CD4-positive, alpha-beta T cell treated with Interleukin-15 for 1 hour (primary cell): ENCODE results near the gene ZNF23.

ENCODE experiments used
- DNase-seq: peaks from one replicate; pipeline ENCODE4 v3.0.0-alpha.2; 2020

Gene ZNF23

DNA sequence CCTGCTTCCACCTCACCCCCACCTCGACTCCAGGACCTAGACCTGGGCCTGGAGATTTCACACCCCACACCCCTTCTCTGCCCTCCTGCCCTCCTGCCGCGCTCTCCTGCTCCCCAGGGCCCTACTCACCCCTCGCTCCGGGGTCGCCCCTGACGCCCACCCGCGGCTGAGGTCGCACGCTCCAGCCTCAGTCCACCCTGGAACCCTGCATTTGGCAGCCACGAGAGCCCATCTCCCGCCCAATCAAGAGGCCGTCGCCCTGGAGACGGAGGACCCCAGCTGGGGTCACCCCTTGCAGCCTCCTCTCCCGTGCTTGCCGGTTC, 36.3 kb downstream of the ZNF23 start:
- DNase-seq: no peak

GRCh38 chr16:71424626-71425025, 37.4 kb downstream of the ZNF23 start:
- DNase-seq: no peak

- no peak for DNase-seq
Measured at GRCh38 chr16:71423865-71424264, 38.2 kb downstream of the ZNF23 start.

DNA sequence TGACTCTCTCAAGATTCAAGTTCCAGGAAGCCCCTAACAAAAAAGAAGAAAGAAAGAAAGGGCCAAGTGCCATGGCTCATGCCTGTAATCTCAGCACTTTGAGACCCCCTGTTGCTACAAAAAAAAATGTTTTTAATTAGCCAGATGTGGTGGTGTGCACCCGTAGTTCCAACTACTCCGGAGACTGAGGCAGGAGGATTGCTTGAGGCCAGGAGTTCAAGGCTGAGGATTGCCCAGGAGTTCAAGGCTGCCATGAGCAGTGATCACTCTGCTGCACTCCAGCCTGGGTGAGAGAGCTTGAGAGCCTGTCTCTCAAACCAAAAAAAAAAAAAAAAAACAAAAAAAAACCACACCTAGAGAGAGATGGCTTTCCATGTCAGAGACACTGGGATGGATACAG, 39.0 kb downstream of the ZNF23 start:
- no peak for DNase-seq

- no peak for DNase-seq
Measured at GRCh38 chr16:71421911-71422310, 40.1 kb downstream of the ZNF23 start.

DNA sequence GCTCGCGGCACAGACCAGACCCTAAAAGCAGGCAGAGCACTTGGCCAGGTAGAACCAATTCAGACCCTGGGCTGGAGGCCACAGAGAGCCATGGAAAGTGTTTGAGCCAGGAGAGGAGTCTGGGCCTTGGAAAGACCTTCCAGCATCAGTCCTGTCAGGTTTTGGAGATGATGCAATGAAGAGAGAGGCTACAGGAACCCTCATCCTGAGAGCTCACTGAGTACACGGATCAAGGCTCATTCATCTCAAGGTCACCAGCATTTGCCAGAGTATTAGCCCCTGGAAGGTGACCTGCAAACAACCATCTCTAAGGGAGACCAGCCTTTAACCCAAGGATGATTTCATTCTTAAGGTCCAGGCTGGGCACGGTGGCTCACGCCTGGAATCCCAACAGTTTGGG, 48.0 kb downstream of the ZNF23 start:
- no peak for DNase-seq

GRCh38 chr16:71413341-71413740, 48.7 kb downstream of the ZNF23 start:
- DNase-seq: no peak

- DNase-seq: peak; percentile 56
Measured at GRCh38 chr16:71412270-71413160, 49.5 kb downstream of the ZNF23 start.

DNA sequence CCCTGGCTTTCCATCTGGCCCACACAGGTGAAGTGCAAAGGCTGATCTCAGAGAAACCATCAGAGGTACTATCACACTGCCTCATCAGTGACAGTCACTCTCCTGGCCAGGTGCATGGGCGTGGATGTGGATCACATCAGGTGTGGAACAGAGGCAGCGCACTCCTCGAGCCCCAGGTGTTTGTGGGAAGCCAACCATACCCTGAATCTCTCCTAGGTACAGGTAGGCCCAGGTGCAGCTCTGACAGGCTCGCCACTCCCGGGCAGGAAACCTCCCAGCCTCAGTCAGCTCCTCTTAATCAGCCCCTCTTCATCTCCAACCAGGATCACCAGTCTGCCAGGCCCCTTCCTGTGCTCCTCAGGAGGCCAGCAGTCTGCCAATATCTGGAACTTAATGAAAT, 51.9 kb downstream of the ZNF23 start:
- DNase-seq: no peak

DNA sequence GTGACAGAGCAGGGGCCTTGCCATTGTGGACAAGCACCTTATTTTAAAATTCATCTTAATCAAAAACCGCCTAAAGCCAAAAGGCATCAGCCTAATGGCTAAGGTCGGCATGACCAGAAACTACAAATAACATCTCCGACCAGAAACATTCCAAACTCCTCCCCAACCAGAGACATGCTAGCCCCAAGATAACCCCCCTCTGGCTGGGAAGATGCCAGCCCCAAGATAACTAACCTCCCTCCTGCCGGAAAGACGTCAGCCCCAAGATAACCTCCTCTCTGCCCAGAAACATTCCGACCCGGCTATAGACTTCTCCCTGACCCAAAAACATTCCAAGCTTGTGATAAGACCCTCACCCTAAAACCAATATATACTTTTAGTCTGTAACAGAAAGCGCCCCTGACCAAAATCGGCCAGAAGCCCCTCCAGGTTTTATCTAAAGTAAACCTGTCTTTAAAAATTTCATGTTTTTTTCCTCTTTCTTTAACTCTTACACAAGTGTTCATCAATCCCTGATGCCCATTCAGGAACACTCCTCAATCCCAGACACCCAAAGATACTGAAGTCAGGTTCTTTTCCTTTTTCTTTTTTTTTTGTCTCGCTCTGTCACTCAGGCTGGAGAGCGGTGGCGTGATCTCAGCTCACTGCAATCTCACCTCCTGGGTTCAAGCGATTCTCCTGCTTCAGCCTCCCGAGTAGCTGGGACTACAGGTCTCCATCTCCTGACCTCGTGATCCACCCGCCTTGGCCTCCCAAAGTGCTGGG, 52.9 kb downstream of the ZNF23 start:
- DNase-seq: no peak

GRCh38 chr16:71408536-71408935, 53.5 kb downstream of the ZNF23 start:
- DNase-seq: no peak

DNA sequence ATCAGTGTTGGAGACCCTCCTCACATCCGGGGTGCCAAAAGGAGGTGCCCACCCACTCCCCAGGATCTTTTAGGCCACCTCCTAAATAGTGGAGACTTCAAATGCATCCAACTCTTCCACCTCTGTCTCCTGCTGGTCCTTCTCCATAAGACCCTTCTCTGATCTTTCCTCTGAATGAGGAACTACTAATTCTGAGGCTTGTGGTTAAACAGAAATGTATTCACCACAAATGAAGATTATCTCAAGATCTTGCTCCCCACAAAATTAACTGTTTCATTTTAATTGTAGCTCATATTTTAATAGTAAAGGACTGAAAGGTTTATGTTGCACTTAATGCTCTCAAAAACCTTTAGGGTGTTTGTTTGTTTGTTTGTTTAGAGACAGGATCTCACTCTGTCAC, 54.3 kb downstream of the ZNF23 start:
- DNase-seq: no peak

- DNase-seq: no peak
Measured at GRCh38 chr16:71406724-71407123, 55.3 kb downstream of the ZNF23 start.

DNA sequence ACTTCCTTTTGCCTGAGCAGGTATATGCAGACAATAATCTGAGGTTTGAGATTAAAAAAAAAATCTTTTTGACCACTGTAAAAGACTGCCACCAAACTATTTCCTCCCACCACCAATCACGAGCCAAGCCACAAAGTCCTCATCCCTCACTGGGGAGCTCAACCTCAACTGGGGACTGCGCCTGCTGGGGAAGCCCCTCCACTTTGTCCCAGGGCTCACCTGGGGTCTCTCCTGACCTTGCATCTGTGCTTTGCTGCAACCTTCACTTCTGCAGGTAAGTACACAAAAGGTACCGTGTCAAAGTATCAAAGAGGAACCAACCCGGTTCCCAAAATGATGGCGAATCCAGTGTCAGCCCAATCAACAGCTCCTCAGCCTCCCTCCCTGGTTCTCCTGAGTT, 55.7 kb downstream of the ZNF23 start:
- no peak for DNase-seq

GRCh38 chr16:71404364-71404763, 57.7 kb downstream of the ZNF23 start:
- no peak for DNase-seq

DNA sequence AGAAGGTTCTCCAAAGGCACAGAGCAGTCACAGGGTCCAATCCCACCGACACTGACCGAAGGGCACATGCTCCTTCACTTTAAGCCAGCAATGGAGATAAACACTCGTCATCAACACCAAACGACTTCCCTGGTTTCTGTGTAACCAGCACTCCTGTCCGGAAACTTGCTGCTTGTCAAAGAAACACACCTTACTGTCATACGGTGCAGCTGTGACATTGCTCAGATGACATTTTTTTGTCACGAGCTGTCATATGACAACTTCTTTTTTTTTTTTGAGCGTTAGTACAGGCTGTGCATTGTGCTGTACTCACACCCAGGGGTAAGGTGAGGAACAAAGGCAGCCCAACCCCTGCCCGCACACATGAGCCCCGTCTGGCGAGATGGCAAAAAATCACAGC, 59.4 kb downstream of the ZNF23 start:
- DNase-seq: no peak

- DNase-seq: no peak
Measured at GRCh38 chr16:71402007-71402406, 60.0 kb downstream of the ZNF23 start.

GRCh38 chr16:71399801-71400563, 62.1 kb downstream of the ZNF23 start:
- DNase-seq: no peak
